22Rv1 (cell line): ENCODE measurements around the gene TMEM176A.

ENCODE experiments used
- CTCF ChIP-seq: fragments of 450-650 bp; IDR thresholded peaks from 2 replicates; pipeline ENCODE4 v1.5.1; 2017; ENCODE audit warnings: mild to moderate bottlenecking
- ZFX ChIP-seq: fragments of 450-650 bp; IDR thresholded peaks from 2 replicates; pipeline ENCODE4 v1.6.1; 2017; ENCODE audit warnings: antibody characterized with exemption, borderline replicate concordance

GRCh38 chr7:150847536-150847935 lies 47.0 kb downstream of the TMEM176A start:
- no peak for TF ChIP-seq CTCF
- TF ChIP-seq ZFX = no peak
